Body of pancreas (tissue), 4 donors: ENCODE results near the gene TRPC4.

Source experiments
- POLR2A ChIP-seq, 3 donors: fragments of 450-650 bp; IDR thresholded peaks; one replicate each; pipeline ENCODE4 v1.6.1; 2016; ENCODE audit warnings: antibody characterized with exemption in 3 of 3, mild to moderate bottlenecking in 2 of 3
- TF ChIP-seq, protein P1 (sequence below), 7 experiments: fragments of 450-650 bp in 4 of 7; fragments of 200-600 bp in 3 of 7; sonication (generic) in 3 of 7; IDR thresholded peaks; one replicate each; pipeline ENCODE4 v1.5.1; 2016 to 2019; ENCODE audit warnings: antibody characterized with exemption in 7 of 7

DNA sequence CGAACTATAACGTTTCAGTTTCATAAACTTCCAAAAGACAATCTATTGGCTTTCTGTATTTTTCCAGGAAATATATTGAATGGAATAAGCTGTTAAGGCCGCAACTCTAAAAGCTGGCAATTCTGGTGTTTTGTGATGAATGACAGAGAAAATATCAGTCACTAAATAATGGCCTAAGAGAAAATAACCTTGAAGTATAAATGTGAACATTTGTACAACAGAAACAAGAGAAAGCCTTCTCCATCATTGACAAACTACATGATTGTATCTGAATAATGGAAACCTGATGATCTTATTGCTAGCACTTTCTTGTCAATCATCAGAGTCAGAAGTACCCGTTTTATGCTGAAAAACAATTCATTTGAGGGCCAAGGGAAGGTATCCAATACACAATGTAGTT is 134.3 kb downstream of the TRPC4 start:
- TF ChIP-seq, protein P1, sequence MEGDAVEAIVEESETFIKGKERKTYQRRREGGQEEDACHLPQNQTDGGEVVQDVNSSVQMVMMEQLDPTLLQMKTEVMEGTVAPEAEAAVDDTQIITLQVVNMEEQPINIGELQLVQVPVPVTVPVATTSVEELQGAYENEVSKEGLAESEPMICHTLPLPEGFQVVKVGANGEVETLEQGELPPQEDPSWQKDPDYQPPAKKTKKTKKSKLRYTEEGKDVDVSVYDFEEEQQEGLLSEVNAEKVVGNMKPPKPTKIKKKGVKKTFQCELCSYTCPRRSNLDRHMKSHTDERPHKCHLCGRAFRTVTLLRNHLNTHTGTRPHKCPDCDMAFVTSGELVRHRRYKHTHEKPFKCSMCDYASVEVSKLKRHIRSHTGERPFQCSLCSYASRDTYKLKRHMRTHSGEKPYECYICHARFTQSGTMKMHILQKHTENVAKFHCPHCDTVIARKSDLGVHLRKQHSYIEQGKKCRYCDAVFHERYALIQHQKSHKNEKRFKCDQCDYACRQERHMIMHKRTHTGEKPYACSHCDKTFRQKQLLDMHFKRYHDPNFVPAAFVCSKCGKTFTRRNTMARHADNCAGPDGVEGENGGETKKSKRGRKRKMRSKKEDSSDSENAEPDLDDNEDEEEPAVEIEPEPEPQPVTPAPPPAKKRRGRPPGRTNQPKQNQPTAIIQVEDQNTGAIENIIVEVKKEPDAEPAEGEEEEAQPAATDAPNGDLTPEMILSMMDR (IDR thresholded peaks at IDR 0.05): no peak
- TF ChIP-seq POLR2A (IDR thresholded peaks at IDR 0.05): no peak
